Nephron progenitor cell (in vitro differentiated cells): ENCODE measurements around the gene KAT8.
"Not testable (repeated sequence)": the region's sequence is repeated elsewhere in the genome, so short reads cannot be mapped to it uniquely, and the experiment has no call there.

Experiments
- DNase-seq: peaks from one replicate; pipeline ENCODE4 v3.0.0; 2021
- H3K27ac Mint-ChIP-seq: 2 replicates; pipeline ENCODE4 v1.8.0; 2021; ENCODE audit warnings: mild to moderate bottlenecking, moderate library complexity, mixed read lengths
- H3K27me3 Mint-ChIP-seq: 2 replicates; pipeline ENCODE4 v1.8.0; 2021; ENCODE audit warnings: mild to moderate bottlenecking, low read depth, mixed read lengths; ENCODE audit not compliant: poor library complexity
- H3K36me3 Mint-ChIP-seq: 2 replicates; pipeline ENCODE4 v1.8.0; 2021; ENCODE audit warnings: low read depth, mixed read lengths
- H3K4me1 Mint-ChIP-seq: 2 replicates; pipeline ENCODE4 v1.8.0; 2021; ENCODE audit warnings: mixed read lengths
- H3K4me3 Mint-ChIP-seq: 2 replicates; pipeline ENCODE4 v1.8.0; 2021; ENCODE audit warnings: mild to moderate bottlenecking, moderate library complexity, mixed read lengths
- H3K9me3 Mint-ChIP-seq: 2 replicates; pipeline ENCODE4 v1.8.0; 2021; ENCODE audit warnings: mild to moderate bottlenecking, moderate library complexity, mixed read lengths
- TF ChIP-seq, protein P1 (sequence below): fragments of 200-600 bp; sonication (generic); IDR thresholded peaks from 2 replicates; pipeline ENCODE4 v1.5.0; 2021; ENCODE audit warnings: antibody characterized with exemption

KAT8 gene

GRCh38 chr16:31138621-31139578 is 21.4 kb downstream of the KAT8 start:
- Mint-ChIP-seq H3K9me3 (no peaks in the 10 kb centered on the region), H3K4me1 (peaks cover 58% of the 10 kb centered on the region), H3K27me3 (peaks cover 8% of the 10 kb centered on the region), H3K27ac (no peak overlapping the region), H3K36me3 (no peaks in the 10 kb centered on the region), H3K4me3 (no peak overlapping the region)
- TF ChIP-seq, protein P1, sequence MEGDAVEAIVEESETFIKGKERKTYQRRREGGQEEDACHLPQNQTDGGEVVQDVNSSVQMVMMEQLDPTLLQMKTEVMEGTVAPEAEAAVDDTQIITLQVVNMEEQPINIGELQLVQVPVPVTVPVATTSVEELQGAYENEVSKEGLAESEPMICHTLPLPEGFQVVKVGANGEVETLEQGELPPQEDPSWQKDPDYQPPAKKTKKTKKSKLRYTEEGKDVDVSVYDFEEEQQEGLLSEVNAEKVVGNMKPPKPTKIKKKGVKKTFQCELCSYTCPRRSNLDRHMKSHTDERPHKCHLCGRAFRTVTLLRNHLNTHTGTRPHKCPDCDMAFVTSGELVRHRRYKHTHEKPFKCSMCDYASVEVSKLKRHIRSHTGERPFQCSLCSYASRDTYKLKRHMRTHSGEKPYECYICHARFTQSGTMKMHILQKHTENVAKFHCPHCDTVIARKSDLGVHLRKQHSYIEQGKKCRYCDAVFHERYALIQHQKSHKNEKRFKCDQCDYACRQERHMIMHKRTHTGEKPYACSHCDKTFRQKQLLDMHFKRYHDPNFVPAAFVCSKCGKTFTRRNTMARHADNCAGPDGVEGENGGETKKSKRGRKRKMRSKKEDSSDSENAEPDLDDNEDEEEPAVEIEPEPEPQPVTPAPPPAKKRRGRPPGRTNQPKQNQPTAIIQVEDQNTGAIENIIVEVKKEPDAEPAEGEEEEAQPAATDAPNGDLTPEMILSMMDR, result no peak
- DNase-seq, result no peak

DNA sequence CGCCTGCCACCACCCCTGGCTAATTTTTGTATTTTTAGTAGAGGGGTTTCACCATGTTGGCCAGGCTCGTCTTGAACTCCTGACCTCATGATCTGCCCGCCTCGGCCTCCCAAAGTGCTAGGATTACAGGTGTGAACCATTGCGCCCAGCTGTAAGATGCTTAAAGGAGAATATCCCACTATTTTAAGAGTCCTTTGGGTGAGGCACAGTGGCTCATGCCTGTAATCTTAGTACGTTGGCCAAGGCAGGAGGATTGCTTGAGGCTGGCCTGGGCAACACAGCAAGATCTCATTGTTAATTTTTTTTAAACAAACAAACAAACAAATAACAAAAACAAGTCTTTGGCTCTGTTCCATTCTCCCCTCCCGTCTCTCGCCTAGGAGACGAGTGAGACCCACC is 23.6 kb downstream of the KAT8 start:
- H3K27ac Mint-ChIP-seq, H3K9me3 Mint-ChIP-seq, DNase-seq, H3K36me3 Mint-ChIP-seq: not testable (repeated sequence)
- H3K4me1 Mint-ChIP-seq, result peaks cover 39% of the 10 kb centered on the region
- peak overlapping the region; percentile 79 for H3K4me3 Mint-ChIP-seq
- H3K27me3 Mint-ChIP-seq, result peaks cover 23% of the 10 kb centered on the region

GRCh38 chr16:31141489-31142108 is 24.1 kb downstream of the KAT8 start:
- no peak for DNase-seq
- TF ChIP-seq, protein P1, result no peak
- Mint-ChIP-seq H3K4me3 (peak overlapping the region; percentile 79), H3K27me3 (peaks cover 29% of the 10 kb centered on the region), H3K9me3 (no peaks in the 10 kb centered on the region), H3K27ac (peak overlapping the region; percentile 47), H3K4me1 (peaks cover 36% of the 10 kb centered on the region), H3K36me3 (no peaks in the 10 kb centered on the region)

- Mint-ChIP-seq H3K36me3 (no peaks in the 10 kb centered on the region), H3K4me1 (peaks cover 36% of the 10 kb centered on the region), H3K27ac (peak overlapping the region; percentile 47), H3K9me3 (no peaks in the 10 kb centered on the region), H3K4me3 (peak overlapping the region; percentile 79), H3K27me3 (peaks cover 36% of the 10 kb centered on the region)
- TF ChIP-seq, protein P1, result peak; percentile 85
- peak; percentile 100 for DNase-seq
Measured at GRCh38 chr16:31142109-31143010, 24.9 kb downstream of the KAT8 start.

DNA sequence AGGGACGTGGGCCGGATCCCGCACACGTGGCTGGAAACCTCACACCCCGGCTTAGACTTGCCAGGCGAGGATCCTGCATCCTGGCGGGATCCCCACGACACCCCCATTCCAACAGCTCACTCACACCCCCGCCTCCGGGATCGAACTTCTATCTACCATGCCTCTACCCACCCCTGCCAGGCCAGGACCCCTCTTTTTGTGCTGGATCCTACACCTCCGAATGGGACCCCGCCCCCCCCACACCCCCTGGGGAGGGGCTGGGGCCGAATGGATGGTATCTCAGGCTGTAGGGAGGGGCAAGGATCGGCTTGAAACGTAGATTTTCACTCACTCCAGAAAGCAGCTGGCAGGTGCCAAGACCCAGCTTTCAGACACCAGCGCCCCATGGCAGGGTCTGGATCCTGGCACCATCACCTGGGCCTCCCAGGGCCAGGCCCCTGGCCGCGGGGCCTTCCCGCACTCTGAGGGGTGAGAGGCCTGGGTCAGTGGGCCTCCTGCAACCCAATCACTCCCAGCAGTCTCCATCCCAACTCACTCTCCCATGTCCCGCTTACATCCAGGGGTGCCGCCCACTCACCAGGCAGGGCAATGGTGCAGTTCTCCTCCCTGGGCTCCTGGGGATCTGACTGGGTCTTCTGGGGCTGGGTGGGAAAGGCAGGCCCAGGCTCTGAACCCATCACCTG is 25.7 kb downstream of the KAT8 start:
- Mint-ChIP-seq H3K4me3 (peak overlapping the region; percentile 61), H3K27ac (no peak overlapping the region), H3K4me1 (peaks cover 34% of the 10 kb centered on the region), H3K9me3 (no peaks in the 10 kb centered on the region), H3K27me3 (peaks cover 44% of the 10 kb centered on the region), H3K36me3 (no peaks in the 10 kb centered on the region)
- DNase-seq, result no peak
- TF ChIP-seq, protein P1, result no peak
